ENCODE results near the gene PLEKHA6.

- TF ChIP-seq POLR2A (IDR thresholded peaks at IDR 0.05; ENCODE audit: low read depth, low read length) (no peak), POLR2AphosphoS5 (IDR thresholded peaks at IDR 0.05; ENCODE audit: low read depth, low read length) (no peak), TAF1 (IDR thresholded peaks at IDR 0.05; ENCODE audit: low read depth, low read length) (no peak), POU2F2 (IDR thresholded peaks at IDR 0.05; ENCODE audit: low read depth, low read length) (no peak), PAX5 (IDR thresholded peaks at IDR 0.05; ENCODE audit: insufficient read depth, low read length, severe bottlenecking) (no peak), SPI1 (IDR thresholded peaks at IDR 0.05; ENCODE audit: low read depth, low read length) (no peak)
Measured at GRCh38 chr1:204358605-204359004, 1.1 kb downstream of the PLEKHA6 start.

Measured in GM12891 (cell line).